ENCODE data around the gene PGC.

GRCh38 chr6:41780551-41781365, 33.6 kb upstream of the PGC start, which contains the start of gene PRICKLE4:
- TF ChIP-seq, protein P1, sequence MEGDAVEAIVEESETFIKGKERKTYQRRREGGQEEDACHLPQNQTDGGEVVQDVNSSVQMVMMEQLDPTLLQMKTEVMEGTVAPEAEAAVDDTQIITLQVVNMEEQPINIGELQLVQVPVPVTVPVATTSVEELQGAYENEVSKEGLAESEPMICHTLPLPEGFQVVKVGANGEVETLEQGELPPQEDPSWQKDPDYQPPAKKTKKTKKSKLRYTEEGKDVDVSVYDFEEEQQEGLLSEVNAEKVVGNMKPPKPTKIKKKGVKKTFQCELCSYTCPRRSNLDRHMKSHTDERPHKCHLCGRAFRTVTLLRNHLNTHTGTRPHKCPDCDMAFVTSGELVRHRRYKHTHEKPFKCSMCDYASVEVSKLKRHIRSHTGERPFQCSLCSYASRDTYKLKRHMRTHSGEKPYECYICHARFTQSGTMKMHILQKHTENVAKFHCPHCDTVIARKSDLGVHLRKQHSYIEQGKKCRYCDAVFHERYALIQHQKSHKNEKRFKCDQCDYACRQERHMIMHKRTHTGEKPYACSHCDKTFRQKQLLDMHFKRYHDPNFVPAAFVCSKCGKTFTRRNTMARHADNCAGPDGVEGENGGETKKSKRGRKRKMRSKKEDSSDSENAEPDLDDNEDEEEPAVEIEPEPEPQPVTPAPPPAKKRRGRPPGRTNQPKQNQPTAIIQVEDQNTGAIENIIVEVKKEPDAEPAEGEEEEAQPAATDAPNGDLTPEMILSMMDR (conservative IDR thresholded peaks at IDR 0.05), result no peak
- no peak for TF ChIP-seq ZFX (IDR thresholded peaks at IDR 0.05)
